ENCODE data around the gene SEMA4D.

The SEMA4D gene

DNA sequence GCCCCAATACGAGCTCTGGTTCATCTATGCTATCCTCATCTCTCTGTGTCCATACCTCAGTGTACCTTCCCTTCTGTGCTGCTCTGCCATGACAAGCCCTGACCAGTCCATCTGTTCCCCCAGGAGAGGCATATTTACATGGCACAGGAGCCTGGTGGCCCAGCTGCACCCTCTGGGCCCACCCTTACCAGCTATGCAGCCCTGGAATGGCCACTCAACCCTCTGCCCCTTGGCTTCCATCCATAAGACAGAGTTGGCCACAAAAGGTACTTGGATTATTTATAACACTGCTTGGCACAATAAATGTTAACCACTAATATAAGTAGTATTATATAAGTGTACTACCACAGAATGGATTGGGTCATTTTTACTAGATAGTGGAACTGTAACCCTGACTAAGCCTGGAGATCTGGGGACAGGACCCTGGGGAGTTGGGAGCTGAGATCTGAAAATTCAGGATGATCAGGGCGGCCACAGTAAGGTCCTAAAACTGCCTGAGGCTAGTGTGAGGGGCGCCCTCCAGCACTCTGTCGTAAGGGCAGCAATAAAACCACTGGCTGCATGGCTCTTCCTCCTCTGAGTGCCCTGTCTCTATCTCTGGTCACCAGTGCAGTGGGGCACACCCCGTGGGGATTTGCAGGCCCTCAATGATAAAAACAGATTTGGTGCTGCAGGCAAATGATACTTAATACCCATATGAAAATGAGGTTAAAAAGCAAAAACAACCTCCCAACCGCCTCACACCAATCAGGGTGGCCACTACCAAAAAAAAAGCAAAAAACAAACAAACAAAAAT is 65.8 kb downstream of the SEMA4D start:
- Mint-ChIP-seq H3K27me3 (ENCODE audit: low read depth) (peaks cover 7% of the 10 kb centered on the region), H3K27ac (no peak overlapping the region), H3K9me3 (no peaks in the 10 kb centered on the region), H3K4me1 (peaks cover 12% of the 10 kb centered on the region), H3K4me3 (no peak overlapping the region), H3K36me3 (ENCODE audit: low read depth) (no peaks in the 10 kb centered on the region)
- TF ChIP-seq, protein P1, sequence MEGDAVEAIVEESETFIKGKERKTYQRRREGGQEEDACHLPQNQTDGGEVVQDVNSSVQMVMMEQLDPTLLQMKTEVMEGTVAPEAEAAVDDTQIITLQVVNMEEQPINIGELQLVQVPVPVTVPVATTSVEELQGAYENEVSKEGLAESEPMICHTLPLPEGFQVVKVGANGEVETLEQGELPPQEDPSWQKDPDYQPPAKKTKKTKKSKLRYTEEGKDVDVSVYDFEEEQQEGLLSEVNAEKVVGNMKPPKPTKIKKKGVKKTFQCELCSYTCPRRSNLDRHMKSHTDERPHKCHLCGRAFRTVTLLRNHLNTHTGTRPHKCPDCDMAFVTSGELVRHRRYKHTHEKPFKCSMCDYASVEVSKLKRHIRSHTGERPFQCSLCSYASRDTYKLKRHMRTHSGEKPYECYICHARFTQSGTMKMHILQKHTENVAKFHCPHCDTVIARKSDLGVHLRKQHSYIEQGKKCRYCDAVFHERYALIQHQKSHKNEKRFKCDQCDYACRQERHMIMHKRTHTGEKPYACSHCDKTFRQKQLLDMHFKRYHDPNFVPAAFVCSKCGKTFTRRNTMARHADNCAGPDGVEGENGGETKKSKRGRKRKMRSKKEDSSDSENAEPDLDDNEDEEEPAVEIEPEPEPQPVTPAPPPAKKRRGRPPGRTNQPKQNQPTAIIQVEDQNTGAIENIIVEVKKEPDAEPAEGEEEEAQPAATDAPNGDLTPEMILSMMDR (IDR thresholded peaks at IDR 0.05; ENCODE audit: unreplicated experiment in 3 of 3) = no peak

DNA sequence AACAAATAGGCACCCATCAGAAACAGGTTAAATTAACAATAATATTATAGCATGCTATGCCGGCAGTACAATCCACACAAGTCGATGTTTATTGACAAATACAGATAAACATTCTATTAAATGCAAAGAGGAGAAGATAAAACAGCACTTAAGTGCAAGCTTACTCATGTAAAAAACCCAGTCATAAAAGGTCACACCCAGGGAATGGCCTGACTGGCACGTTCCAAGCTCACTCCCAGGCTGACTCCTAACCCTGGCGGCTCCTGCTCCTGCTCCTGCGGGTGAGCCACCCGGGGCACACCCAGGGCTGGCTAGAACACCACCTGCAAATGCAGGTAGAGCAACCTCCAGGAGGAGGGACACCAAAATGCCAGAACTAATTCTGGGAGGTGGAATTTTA is 66.9 kb downstream of the SEMA4D start:
- H3K9me3 Mint-ChIP-seq = no peaks in the 10 kb centered on the region
- H3K36me3 Mint-ChIP-seq (ENCODE audit: low read depth) = no peaks in the 10 kb centered on the region

DNA sequence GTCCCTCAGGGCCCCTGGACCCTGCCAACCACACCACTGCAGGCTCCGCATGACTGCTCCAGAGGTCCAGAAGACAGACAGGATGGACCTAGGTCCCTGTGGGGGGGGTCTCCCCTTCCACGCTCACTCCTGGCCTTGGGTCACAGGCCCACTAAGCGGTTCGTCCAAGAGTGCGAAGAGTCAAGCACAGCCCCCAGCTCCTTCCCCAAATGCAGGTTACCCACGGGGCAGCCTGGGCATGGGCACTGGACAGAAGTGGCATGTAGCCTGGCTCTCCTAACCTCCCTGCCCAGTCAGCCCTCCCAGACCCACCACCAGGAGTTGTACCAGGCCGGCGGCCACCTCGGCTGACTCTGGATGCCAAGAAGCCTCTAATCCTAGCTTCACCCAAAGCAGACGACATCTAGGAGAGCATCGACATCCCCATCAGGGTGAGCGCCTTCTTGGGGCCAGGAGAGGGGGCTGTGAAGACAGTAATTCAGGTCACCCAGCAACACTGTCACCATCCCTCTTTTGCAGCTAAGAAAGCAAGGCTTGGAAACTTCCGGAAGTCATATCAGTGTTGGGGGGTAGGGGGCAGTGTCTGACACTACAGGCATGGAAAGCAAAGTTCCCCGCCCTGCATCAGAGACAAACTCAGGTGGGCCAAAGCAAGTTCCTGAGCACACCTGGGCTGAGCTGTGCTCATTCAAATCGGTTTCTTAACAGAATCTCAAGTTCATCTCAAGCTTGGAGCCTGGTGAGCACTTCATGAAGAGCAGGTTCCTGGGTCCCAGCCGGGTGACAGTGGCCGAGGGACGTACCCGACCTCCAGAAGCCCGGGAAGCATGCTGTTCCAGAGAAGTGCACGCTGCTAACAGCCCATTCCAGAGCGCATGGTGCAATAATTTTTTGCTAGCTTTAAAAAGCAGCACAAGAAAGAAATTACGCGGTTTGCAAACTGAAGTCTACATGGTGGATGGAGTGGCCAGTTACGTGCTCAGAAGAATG is 68.7 kb downstream of the SEMA4D start:
- Mint-ChIP-seq H3K4me1 (peaks cover 4% of the 10 kb centered on the region), H3K27ac (no peak overlapping the region), H3K36me3 (ENCODE audit: low read depth) (no peaks in the 10 kb centered on the region), H3K27me3 (ENCODE audit: low read depth) (peaks cover 6% of the 10 kb centered on the region), H3K4me3 (no peak overlapping the region), H3K9me3 (no peaks in the 10 kb centered on the region)
- TF ChIP-seq, protein P1 (IDR thresholded peaks at IDR 0.05; ENCODE audit: unreplicated experiment in 3 of 3) = peak in 2 of 3 experiments; percentile 14

More for the DNA sequence above, 66.9 kb downstream of the SEMA4D start:
- Mint-ChIP-seq H3K27ac (no peak overlapping the region), H3K4me3 (no peak overlapping the region), H3K4me1 (peaks cover 12% of the 10 kb centered on the region), H3K27me3 (ENCODE audit: low read depth) (peaks cover 7% of the 10 kb centered on the region)
- TF ChIP-seq, protein P1 (IDR thresholded peaks at IDR 0.05; ENCODE audit: unreplicated experiment in 3 of 3) = no peak

DNA sequence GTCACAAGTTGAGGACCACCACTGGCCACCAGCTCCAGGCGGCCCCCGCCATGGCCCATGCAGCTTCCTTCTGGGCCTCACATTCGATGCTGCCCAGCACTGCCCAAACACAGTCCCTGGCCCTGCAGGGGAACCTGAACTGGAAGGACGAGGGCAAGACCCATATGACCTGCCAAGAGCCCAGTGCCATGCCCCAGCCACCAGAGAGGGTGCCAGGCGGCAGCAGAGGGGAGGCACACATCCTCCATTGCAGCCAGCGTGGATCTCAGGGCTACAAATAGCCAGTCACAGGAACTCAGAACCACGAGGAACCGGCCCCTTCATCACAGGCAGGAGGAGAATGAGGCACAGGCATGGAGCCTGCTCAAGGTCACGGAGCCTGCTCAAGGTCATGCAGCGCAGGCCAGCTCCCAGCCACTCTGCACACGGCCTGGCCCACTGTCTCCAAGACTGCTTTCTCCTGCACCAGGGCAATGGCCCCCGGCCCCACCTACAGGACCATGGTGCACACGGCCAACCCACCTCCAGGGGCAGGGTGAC is 69.6 kb downstream of the SEMA4D start:
- Mint-ChIP-seq H3K9me3 (no peaks in the 10 kb centered on the region), H3K4me3 (no peak overlapping the region), H3K27me3 (ENCODE audit: low read depth) (no peaks in the 10 kb centered on the region), H3K36me3 (ENCODE audit: low read depth) (no peaks in the 10 kb centered on the region), H3K4me1 (peaks cover 3% of the 10 kb centered on the region), H3K27ac (peak overlapping the region in 1 of 3 experiments; percentile 28)
- TF ChIP-seq, protein P1 (IDR thresholded peaks at IDR 0.05; ENCODE audit: unreplicated experiment in 3 of 3) = no peak

DNA sequence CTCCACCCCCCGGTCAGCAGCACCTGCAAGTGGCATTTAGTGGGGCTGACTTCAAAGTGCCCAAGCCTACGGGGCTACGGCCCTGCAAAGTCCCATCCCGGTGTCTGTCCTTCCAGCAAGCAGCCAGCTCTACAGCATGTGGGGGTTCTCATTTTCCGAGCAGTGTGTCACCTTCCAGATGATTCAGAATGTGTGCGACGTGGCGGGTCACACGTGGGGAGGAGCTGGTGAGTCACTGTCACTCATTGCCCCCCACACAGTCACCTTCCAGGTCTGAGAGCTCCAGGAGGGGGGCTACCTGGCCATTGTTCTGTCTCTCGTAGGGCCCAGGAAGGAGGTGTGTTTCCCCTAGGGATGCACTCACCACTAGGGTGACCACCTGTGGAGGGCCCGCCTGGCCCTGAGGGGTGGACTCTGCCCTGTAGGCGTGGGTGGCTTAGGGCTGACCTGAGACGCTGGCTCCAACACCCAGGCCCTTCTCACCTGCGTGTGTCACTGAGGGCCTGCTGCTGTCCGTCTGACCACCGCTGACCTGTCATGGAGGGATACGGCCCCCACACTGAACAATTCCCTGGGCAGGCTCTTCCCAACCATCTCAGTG is 70.2 kb downstream of the SEMA4D start:
- TF ChIP-seq, protein P1 (IDR thresholded peaks at IDR 0.05; ENCODE audit: unreplicated experiment in 3 of 3) = no peak
- Mint-ChIP-seq H3K27me3 (ENCODE audit: low read depth) (no peaks in the 10 kb centered on the region), H3K4me1 (peaks cover 3% of the 10 kb centered on the region), H3K4me3 (no peak overlapping the region), H3K36me3 (ENCODE audit: low read depth) (no peaks in the 10 kb centered on the region), H3K27ac (no peak overlapping the region), H3K9me3 (no peaks in the 10 kb centered on the region)
